ENCODE results near the gene ATP9B. TPM values are rescaled to one million over a fixed set of nuclear protein-coding genes. Genes with fewer than 3 reads are reported as not detected.

ATP9B gene
- total RNA-seq, 1 experiment from 2014 or later: 20.9 TPM

- no peak for TF ChIP-seq CTCF (conservative IDR thresholded peaks at IDR 0.05)
- no peaks in the 10 kb centered on the region for H3K4me1 ChIP-seq (ENCODE audit: insufficient read depth, low read length)
- no peak overlapping the region for H2BK20ac ChIP-seq (ENCODE audit: low read depth, low read length, poor library complexity, severe bottlenecking)
- Mint-ChIP-seq H3K27me3 (ENCODE audit: low read depth) (no peaks in the 10 kb centered on the region), H3K4me3 (no peak overlapping the region), H3K4me1 (peaks cover 0 to 5% of the 10 kb centered on the region in 2 experiments; a peak in 2 of 4 replicates), H3K36me3 (ENCODE audit: insufficient read depth in 1 of 3, low read depth in 3 of 3) (peaks cover 9 to 31% (median 25%) of the 10 kb centered on the region in 3 experiments), H3K27ac (no peak overlapping the region), H3K9me3 (peaks cover 0 to 3% of the 10 kb centered on the region in 2 experiments; a peak in 2 of 5 replicates)
- H3K23ac ChIP-seq (ENCODE audit: insufficient read length, low read depth, low read length): no peak overlapping the region
- no peak overlapping the region for H2AFZ ChIP-seq (ENCODE audit: low read length)
- H3K79me2 ChIP-seq (ENCODE audit: insufficient read depth, low read length): no peaks in the 10 kb centered on the region
- no peak overlapping the region for H3K56ac ChIP-seq (ENCODE audit: insufficient read length, low read depth, low read length)
- no peak overlapping the region for H2BK120ac ChIP-seq (ENCODE audit: low read depth, low read length, poor library complexity, severe bottlenecking)
- no peak overlapping the region for H3K27ac ChIP-seq (ENCODE audit: insufficient read length, low read depth, low read length)
- H3K27me3 ChIP-seq (ENCODE audit: insufficient read depth, low read length): no peaks in the 10 kb centered on the region
- H3K4me2 ChIP-seq (ENCODE audit: insufficient read depth, insufficient read length, low read length): no peak overlapping the region
- H4K20me1 ChIP-seq (ENCODE audit: control insufficient read depth, insufficient read depth, insufficient read length): no peaks in the 10 kb centered on the region
- no peak overlapping the region for H3K14ac ChIP-seq (ENCODE audit: insufficient read depth, low read length)
- H4K91ac ChIP-seq (ENCODE audit: insufficient read length, low read depth, low read length): no peak overlapping the region
- no peaks in the 10 kb centered on the region for H3K9me3 ChIP-seq (ENCODE audit: control insufficient read depth, low read depth, low read length)
- no peak overlapping the region for H4K5ac ChIP-seq (ENCODE audit: insufficient read length, low read depth, low read length)
- no peak overlapping the region for H4K8ac ChIP-seq (replicated peaks; ENCODE audit: insufficient read length, low read depth, low read length)
- no peak overlapping the region for H3K18ac ChIP-seq (ENCODE audit: insufficient read length, low read depth, low read length)
- no CpG with 5 or more reads among the region's 13 CpGs for WGBS (ENCODE audit: extremely low coverage, insufficient read length, low lambda C conversion rate)
- no peaks in the 10 kb centered on the region for H3K79me1 ChIP-seq (ENCODE audit: insufficient read depth, low read depth, low read length, poor library complexity, severe bottlenecking)
- no peak overlapping the region for H3T11ph ChIP-seq (ENCODE audit: low read length)
- H3K23me2 ChIP-seq (ENCODE audit: insufficient read length, low read depth, low read length, poor library complexity, severe bottlenecking): no peaks in the 10 kb centered on the region
- no peak overlapping the region for H2BK15ac ChIP-seq (ENCODE audit: low read depth, low read length)
- H2BK12ac ChIP-seq (ENCODE audit: insufficient read length, low read depth, low read length): no peak overlapping the region
- H2AK5ac ChIP-seq (ENCODE audit: insufficient read length, low read length): no peak overlapping the region
- H3K4ac ChIP-seq (ENCODE audit: low read depth, low read length): no peak overlapping the region
- DNase-seq: no peak
- H2BK5ac ChIP-seq (ENCODE audit: insufficient read length, low read length): no peak overlapping the region
- H3K9ac ChIP-seq (ENCODE audit: extremely low read depth, insufficient read length, low read length): no peak overlapping the region
Measured at GRCh38 chr18:79365701-79366100, 296.5 kb downstream of the ATP9B start.
